GM10266 (cell line): ENCODE data around the gene PMFBP1.

Experiments used
- DNase-seq: peaks from one replicate; pipeline ENCODE4 v3.0.0; 2012; ENCODE audit errors: extremely low spot score
- TF ChIP-seq, protein P1 (sequence below): IDR thresholded peaks from 2 replicates; pipeline ENCODE4 v1.5.1; 2012; ENCODE audit warnings: mild to moderate bottlenecking, low read depth; ENCODE audit not compliant: control insufficient read depth, insufficient read depth; ENCODE audit errors: missing control alignments

PMFBP1 gene

DNA sequence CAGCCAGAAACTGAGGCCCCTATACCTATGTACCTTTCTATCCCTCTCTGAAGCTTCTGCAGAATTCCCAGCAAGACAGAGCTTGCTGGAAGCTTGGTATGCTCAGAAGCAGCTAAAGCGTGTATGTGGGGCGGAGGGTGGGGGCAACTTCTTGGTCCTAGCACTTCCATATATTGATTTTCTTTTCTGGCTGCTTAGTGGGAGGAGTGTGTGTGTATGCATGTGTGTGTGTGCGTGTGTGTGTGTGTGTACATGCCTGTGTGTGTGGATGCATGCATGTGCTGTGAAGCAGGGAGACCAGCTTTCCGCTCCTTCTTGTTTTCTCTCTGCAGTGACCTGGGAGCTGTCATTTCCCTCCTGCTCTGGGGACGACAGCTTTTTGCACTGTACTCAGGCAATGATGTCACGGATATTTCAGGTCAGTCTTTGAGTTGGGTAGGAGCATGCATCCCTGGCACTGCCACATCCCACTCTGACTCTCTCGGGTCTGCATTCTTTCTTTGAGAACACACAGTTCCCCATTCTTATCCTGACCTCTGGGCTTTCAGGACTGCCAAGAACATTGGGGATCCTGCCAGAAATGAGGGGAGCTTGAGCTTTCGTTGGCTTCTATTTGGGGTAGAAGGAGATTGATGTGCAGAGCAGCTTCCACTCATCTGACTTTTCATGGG is 98.3 kb downstream of the PMFBP1 start:
- no peak for DNase-seq
- TF ChIP-seq, protein P1, sequence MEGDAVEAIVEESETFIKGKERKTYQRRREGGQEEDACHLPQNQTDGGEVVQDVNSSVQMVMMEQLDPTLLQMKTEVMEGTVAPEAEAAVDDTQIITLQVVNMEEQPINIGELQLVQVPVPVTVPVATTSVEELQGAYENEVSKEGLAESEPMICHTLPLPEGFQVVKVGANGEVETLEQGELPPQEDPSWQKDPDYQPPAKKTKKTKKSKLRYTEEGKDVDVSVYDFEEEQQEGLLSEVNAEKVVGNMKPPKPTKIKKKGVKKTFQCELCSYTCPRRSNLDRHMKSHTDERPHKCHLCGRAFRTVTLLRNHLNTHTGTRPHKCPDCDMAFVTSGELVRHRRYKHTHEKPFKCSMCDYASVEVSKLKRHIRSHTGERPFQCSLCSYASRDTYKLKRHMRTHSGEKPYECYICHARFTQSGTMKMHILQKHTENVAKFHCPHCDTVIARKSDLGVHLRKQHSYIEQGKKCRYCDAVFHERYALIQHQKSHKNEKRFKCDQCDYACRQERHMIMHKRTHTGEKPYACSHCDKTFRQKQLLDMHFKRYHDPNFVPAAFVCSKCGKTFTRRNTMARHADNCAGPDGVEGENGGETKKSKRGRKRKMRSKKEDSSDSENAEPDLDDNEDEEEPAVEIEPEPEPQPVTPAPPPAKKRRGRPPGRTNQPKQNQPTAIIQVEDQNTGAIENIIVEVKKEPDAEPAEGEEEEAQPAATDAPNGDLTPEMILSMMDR, result no peak

DNA sequence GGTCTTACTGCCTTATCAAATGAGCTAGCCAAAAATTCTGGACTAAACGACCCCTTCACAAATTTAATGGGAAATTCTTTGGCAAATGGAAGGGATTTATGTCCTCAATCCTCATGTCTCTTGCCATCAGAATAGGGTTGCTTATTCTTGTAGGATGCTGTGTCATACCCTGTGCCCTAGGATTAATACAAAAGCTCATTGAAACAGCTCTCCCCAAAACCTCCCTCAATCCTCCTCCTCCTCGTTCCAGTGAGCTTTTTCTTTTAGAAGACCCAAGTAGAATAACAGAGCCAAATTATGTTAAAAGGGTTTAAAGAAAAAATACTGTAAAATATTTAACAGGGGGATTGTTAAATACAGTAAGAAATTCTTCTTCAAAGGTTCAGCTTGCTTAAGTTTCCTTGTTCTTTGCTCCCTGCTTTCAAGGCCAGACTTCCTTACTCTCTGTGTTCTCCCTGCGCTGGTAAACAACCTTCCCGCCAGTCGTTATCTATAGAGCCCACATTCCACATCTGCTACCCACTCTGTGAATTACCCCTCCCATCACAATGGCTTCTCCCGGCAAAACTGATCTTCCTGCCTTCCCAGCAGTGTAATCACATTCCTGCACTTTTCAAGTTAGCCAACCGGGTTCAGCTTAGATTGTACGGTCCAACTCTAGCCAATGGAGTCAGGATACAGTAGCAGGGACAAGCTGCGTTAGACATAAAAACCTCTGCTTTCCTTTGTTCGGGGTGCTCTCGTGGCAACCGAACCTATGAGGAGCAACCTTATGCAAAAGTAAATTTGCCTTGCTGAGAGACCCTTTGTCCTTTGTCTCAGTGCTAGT is 99.2 kb downstream of the PMFBP1 start:
- TF ChIP-seq, protein P1, result no peak
- DNase-seq, result no peak
